Vagina (tissue), 2 donors: ENCODE measurements around the gene ACSM2B. TPM values are rescaled to one million over a fixed set of nuclear protein-coding genes. Genes with fewer than 3 reads are reported as not detected.
"Not testable (repeated sequence)": the region's sequence is repeated elsewhere in the genome, so short reads cannot be mapped to it uniquely, and the experiment has no call there.

Experiments
- DNase-seq, 2 donors: peaks; one replicate each; pipeline ENCODE4 v3.0.0-alpha.2; 2017; ENCODE audit errors: extremely low spot score in 2 of 2
- H3K27ac ChIP-seq: fragments of 200-600 bp; sonication (generic); one replicate; pipeline ENCODE4 v1.5.1; 2019
- H3K27me3 ChIP-seq: fragments of 200-600 bp; sonication (generic); one replicate; pipeline ENCODE4 v1.5.1; 2019
- H3K36me3 ChIP-seq, 2 donors: fragments of 200-600 bp; sonication (generic); one replicate each; pipeline ENCODE4 v1.5.1; 2017 to 2019
- H3K4me1 ChIP-seq: fragments of 200-600 bp; sonication (generic); one replicate; pipeline ENCODE4 v1.5.1; 2019
- H3K4me3 ChIP-seq, 2 donors: fragments of 200-600 bp; sonication (generic); 1 replicate in 1 of 2; 2 replicates in 1 of 2; pipeline ENCODE4 v1.5.1; 2016 to 2019
- H3K9me3 ChIP-seq: fragments of 200-600 bp; sonication (generic); one replicate; pipeline ENCODE4 v1.5.1; 2019
- POLR2A ChIP-seq, 2 donors: fragments of 450-650 bp; IDR thresholded peaks; one replicate each; pipeline ENCODE4 v1.6.1; 2017; ENCODE audit warnings: antibody characterized with exemption in 2 of 2, mild to moderate bottlenecking in 2 of 2, moderate library complexity in 2 of 2
- POLR2AphosphoS5 ChIP-seq, 2 donors: sonication (generic); formaldehyde crosslinking; IDR thresholded peaks; one replicate each; pipeline ENCODE4 v1.9.0; 2017; ENCODE audit warnings: antibody characterized with exemption in 2 of 2, mild to moderate bottlenecking in 2 of 2, low read depth in 1 of 2; ENCODE audit not compliant: insufficient read depth in 1 of 2
- intact Hi-C: fragments of 100-400 bp; cut with DNase I; formaldehyde crosslinking; loops from one replicate; pipeline ENCODE4 v1.15.1; 2023
- small RNA-seq: library from RNA; depleted of rRNA; stranded (forward); fragments of <200 nt; gene quantifications from one replicate; pipeline ENCODE3, GENCODE V24; 2016
- total RNA-seq: library from RNA; depleted of rRNA; stranded (reverse); fragments of >200 nt; gene quantifications from one replicate; pipeline ENCODE4 v1.2.3, GENCODE V29; 2016
- TF ChIP-seq, protein P1 (sequence below), 3 experiments: fragments of 450-650 bp in 2 of 3; fragments of 200-600 bp in 1 of 3; sonication (generic) in 1 of 3; IDR thresholded peaks; one replicate each; pipeline ENCODE4 v1.5.1; 2017 to 2019; ENCODE audit warnings: antibody characterized with exemption in 3 of 3, mild to moderate bottlenecking in 2 of 3, moderate library complexity in 2 of 3

Gene ACSM2B
- total RNA-seq, 1 donor from 2014 or later, result not detected

DNA sequence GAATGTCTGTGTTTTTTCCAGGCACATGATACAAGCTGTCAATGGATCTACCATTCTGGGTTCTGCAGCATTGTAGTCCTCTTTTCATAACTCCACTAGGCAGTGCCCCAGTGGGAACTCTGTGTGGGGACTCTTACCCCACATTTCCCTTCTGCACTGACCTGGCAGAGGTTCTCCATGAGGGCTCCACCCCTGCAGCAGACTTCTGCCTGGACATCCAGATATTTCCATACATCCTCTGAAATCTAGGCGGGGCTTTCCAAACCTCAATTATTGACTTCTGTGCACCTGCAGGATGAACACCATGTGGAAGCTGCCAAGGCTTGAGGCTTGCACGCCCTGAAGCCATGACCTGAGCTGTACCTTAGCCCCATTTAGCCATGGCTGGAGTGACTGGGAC is 68.9 kb downstream of the ACSM2B start:
- intact Hi-C loops, result no loop called here
- DNase-seq, result no peak
- Histone ChIP-seq H3K36me3 (no peaks in the 10 kb centered on the region), H3K4me1 (no peaks in the 10 kb centered on the region), H3K27me3 (no peaks in the 10 kb centered on the region), H3K9me3 (no peaks in the 10 kb centered on the region), H3K27ac (no peak overlapping the region), H3K4me3 (no peak overlapping the region)
- no peak for TF ChIP-seq POLR2A (IDR thresholded peaks at IDR 0.05)
- TF ChIP-seq POLR2AphosphoS5 (IDR thresholded peaks at IDR 0.05; ENCODE audit: insufficient read depth in 1 of 2, low read depth in 1 of 2), result no peak

DNA sequence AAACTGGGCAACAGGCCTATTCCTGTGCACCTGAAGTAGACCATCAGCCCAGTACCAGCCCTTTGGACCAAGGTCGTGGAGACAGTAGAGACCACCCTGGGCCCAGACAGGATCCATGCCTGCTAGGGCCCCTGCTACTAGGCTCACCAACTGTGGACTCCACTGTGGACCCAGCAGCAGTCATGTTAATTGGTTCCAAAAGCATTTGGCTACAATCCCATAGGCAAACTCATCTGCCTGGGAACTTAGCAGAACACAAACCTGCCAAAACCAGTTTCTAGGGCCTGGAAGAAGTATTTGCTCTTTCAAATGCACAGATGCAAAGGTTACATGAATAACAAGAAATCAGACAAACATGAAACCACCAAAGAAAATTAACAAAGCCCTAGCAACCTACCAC is 71.7 kb downstream of the ACSM2B start:
- no peaks in the 10 kb centered on the region for H3K4me1 ChIP-seq
- TF ChIP-seq POLR2AphosphoS5 (IDR thresholded peaks at IDR 0.05; ENCODE audit: insufficient read depth in 1 of 2, low read depth in 1 of 2) (no peak), POLR2A (IDR thresholded peaks at IDR 0.05) (no peak)
- TF ChIP-seq, protein P1, sequence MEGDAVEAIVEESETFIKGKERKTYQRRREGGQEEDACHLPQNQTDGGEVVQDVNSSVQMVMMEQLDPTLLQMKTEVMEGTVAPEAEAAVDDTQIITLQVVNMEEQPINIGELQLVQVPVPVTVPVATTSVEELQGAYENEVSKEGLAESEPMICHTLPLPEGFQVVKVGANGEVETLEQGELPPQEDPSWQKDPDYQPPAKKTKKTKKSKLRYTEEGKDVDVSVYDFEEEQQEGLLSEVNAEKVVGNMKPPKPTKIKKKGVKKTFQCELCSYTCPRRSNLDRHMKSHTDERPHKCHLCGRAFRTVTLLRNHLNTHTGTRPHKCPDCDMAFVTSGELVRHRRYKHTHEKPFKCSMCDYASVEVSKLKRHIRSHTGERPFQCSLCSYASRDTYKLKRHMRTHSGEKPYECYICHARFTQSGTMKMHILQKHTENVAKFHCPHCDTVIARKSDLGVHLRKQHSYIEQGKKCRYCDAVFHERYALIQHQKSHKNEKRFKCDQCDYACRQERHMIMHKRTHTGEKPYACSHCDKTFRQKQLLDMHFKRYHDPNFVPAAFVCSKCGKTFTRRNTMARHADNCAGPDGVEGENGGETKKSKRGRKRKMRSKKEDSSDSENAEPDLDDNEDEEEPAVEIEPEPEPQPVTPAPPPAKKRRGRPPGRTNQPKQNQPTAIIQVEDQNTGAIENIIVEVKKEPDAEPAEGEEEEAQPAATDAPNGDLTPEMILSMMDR (IDR thresholded peaks at IDR 0.05), result no peak
- H3K27ac ChIP-seq, result no peak overlapping the region
- intact Hi-C loops, result no loop called here
- no peaks in the 10 kb centered on the region for H3K27me3 ChIP-seq
- no peak for DNase-seq
- no peaks in the 10 kb centered on the region for H3K36me3 ChIP-seq
- H3K9me3 ChIP-seq, result no peaks in the 10 kb centered on the region
- no peak overlapping the region for H3K4me3 ChIP-seq

DNA sequence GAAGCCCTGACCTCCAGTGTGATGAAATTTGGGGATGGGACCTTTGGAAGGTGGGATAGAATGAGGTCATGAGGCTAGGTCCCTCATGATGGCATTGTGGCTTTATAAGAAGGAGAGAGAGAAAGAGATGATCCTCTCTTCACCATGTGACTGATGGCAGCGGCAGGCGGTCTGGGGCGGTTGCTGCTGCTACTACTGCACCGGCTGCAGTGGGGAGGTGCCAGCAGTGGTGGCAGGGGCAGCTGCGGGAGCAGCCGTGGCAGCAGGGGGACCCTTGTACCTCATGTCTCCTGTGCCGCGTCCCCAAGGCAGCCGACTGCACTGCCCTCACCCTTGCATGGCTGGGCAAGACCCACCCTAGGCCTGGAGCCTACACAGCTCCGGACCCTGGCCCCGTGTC is 84.7 kb downstream of the ACSM2B start:
- H3K27ac ChIP-seq, DNase-seq, intact Hi-C loops, H3K4me1 ChIP-seq, H3K9me3 ChIP-seq, H3K27me3 ChIP-seq, H3K36me3 ChIP-seq, H3K4me3 ChIP-seq: not testable (repeated sequence)

DNA sequence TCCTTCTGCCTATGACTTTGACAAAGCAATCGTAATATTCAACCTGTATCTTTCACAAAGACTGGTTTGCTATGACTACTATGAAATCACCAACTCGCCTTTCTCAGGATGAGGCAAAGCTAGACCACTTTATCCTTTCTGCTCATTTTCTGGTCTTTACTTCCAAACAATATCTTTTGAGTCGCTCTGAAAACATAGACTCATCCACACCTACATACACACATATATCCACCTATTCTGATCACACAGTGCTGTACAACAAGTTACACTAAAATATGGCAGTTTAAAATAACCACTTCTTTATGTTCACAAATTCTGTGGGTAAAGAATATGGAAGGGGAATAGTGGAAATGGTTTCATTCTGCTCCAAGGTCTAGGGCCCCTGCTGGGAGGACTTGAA is 85.2 kb downstream of the ACSM2B start:
- intact Hi-C loops, result not testable (repeated sequence)

More for the DNA sequence above, 85.2 kb downstream of the ACSM2B start:
- not testable (repeated sequence) for H3K4me3 ChIP-seq, H3K36me3 ChIP-seq, H3K27me3 ChIP-seq, DNase-seq, H3K27ac ChIP-seq, H3K4me1 ChIP-seq, H3K9me3 ChIP-seq

Small RNAs within 50 kb of the gene (small RNA-seq; reads per million reads assigned to genes)
- not detected for gene AC141273.3

Other genes with a start within 250 kb of the ACSM2B start
- not detected for gene GP2, start 248.9 kb downstream of the ACSM2B start, total RNA-seq
- not detected for gene UMOD, start 223.7 kb downstream of the ACSM2B start, total RNA-seq
- gene PDILT, start 171.6 kb downstream of the ACSM2B start, total RNA-seq, result not detected
- 2.9 TPM for gene ACSM5, start 166.8 kb downstream of the ACSM2B start, total RNA-seq
- not detected for gene ACSM2A, start 124.8 kb downstream of the ACSM2B start, total RNA-seq
- gene ACSM1, start 121.3 kb upstream of the ACSM2B start, total RNA-seq, result 0.98 TPM
- 60.9 TPM for gene THUMPD1, start 165.5 kb upstream of the ACSM2B start, total RNA-seq
- gene ACSM3, start 187.6 kb upstream of the ACSM2B start, total RNA-seq, result 70.2 TPM
- 6.4 TPM for gene ERI2, start 230.1 kb upstream of the ACSM2B start, total RNA-seq
- 3.7 TPM for gene REXO5, start 230.2 kb upstream of the ACSM2B start, total RNA-seq